GM21526 (cell line): ENCODE measurements around the gene CCNB1.
A peak's percentile ranks its signal among the peaks of the same experiment; 100 is the strongest.
"Not testable (repeated sequence)": the region's sequence is repeated elsewhere in the genome, so short reads cannot be mapped to it uniquely, and the experiment has no call there.

Experiments used
- ATAC-seq: cut with Tn5 transposase; IDR thresholded peaks from one replicate; pipeline ENCODE4 v1.9.1; 2021; ENCODE audit warnings: moderate library complexity; ENCODE audit not compliant: unreplicated experiment, low FRiP score

The CCNB1 gene

DNA sequence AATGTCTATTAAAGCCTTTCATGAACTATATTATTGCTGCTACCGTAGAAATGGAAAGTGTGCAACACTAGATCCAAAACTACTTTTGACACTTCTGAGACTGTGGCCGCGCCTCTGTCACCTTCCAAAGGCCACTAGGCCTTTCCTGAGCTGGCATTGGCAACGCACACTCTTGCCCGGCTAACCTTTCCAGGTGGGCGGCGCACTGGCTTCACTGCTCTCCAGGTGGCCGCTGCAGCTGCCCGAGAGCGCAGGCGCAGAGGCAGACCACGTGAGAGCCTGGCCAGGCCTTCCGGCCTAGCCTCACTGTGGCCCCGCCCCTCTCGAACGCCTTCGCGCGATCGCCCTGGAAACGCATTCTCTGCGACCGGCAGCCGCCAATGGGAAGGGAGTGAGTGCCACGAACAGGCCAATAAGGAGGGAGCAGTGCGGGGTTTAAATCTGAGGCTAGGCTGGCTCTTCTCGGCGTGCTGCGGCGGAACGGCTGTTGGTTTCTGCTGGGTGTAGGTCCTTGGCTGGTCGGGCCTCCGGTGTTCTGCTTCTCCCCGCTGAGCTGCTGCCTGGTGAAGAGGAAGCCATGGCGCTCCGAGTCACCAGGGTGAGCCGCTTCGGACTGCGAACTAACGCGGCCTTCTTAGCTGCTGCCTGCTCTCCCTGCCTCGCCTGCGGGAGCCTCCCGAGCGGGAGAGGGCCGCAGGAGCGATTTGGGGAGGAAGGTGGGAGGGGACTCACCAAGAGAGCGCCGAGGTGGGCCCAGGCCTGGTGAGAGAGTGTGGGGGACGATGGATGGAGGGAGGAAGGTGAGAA is at the start of gene CCNB1:
CCNB1 (plus strand) TSS at position 465 of the 807 bp plus-strand sequence; CDS start at position 578, 113 bp downstream.
- peak; percentile 97 for ATAC-seq

GRCh38 chr5:69129413-69129812 is 37.5 kb upstream of the CCNB1 start:
- ATAC-seq, result no peak

- ATAC-seq, result no peak
Observed at GRCh38 chr5:69130241-69130640, 36.7 kb upstream of the CCNB1 start.

DNA sequence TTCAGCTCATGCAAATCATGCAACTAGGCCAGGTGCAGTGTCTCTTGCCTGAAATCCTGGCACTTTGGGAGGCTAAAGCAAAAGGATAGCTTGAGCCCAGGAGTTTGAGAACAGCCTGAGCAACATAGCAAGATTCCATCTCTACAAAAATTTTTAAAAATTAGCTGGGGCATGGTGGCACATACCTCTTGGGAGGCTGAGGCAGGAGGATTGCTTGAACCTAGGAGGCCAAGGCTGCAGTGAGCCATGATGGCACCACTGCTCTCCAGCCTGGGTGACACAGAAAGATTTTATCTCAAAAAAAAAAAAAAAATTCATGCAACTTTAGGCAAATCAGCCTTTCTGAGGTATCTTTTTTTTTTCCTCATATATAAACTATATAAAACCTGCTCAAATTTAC is 35.6 kb upstream of the CCNB1 start:
- no peak for ATAC-seq

GRCh38 chr5:69134126-69134525 is 32.8 kb upstream of the CCNB1 start:
- no peak for ATAC-seq

DNA sequence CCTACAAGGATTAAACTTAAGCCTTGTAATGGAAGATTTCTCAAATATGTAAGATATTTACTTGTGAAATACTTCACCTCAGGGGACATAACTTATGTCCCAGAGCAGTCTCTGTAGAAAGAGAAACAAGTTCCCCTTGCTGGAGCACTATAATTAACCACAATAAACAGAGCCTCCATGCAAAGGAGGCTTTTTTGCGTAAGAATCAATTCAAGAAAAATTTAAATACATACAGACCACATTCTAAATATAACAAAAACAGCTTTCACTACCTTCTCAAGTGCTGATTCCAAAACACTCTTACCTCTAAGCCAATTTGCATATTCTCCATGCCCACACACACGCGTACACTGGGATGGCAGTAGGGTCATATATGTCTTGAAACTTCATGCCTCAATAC is 30.7 kb upstream of the CCNB1 start:
- peak; percentile 96 for ATAC-seq

- not testable (repeated sequence) for ATAC-seq
Observed at GRCh38 chr5:69137208-69137607, 29.7 kb upstream of the CCNB1 start.

- no peak for ATAC-seq
Observed at GRCh38 chr5:69137807-69138206, 29.1 kb upstream of the CCNB1 start.

GRCh38 chr5:69138766-69139165 is 28.2 kb upstream of the CCNB1 start:
- ATAC-seq, result no peak

GRCh38 chr5:69140239-69140638 is 26.7 kb upstream of the CCNB1 start:
- not testable (repeated sequence) for ATAC-seq

DNA sequence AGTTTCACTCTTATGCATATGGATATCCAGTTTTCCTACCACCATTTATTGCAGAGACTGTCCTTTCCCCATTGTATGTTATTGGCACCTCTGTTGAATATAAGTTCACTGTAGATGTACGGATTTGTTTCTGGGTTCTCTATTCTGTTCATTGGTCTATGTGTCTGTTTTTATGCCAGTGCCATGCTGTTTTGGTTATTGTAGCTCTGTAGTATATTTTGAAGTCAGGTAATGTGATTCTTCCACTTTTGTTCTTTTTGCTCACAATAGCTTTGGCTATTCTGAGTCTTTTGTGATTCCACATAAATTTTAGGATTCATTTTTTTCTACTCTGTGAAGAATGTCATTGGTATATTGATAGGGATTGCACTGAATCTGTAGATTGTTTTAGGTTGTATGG is 26.1 kb upstream of the CCNB1 start:
- ATAC-seq, result no peak

DNA sequence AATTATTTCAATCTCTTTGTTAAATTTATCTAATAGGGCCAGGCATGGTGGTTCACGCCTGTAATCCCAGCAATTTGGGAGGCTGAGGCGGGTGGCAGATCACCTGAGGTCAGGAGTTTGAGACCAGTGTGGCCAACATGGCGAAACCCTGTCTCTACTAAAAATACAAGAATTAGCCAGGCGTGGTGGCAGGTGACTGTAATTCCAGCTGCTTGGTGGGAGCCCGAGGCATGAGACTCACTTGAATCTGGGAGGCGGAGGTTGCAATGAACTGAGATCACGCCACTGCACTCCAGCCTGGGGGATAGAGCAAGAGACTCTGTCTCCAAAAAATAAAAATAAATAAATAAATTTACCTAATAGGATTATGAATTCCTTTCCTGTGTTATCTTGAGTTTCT is 18.4 kb upstream of the CCNB1 start:
- not testable (repeated sequence) for ATAC-seq

DNA sequence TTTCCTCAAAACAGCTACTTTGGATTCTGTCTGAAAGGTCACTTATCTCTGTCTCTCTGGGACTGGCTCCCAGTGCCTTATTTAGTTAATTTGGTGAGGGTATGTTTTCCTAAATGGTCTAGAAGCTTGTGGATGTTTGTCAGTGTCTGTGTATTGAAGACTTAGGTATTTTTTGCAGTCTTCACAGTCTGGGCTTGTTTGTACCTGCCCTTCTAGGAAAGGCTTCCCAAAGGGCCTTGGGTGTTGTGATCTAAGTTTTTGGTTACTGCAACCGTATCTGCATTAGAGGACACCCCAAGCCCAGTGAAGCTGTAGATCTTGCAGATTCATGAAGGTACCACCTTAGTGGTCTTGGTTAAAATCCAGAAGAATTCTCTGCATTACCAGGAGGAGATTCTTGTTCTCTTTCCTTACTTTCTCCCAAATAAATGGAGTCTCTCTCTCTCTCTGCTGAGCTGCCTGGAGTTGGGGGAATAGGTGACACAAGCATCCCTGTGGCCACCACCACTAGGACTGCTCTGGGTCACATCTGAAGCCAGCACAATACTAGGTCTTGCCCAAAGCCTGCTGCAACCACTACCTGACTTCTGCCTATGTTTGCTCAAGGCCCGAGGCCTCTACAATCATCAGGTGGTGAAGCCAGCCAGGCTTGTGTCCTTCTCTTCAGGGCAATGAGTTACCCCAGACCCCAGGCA is 17.8 kb upstream of the CCNB1 start:
- ATAC-seq, result no peak

DNA sequence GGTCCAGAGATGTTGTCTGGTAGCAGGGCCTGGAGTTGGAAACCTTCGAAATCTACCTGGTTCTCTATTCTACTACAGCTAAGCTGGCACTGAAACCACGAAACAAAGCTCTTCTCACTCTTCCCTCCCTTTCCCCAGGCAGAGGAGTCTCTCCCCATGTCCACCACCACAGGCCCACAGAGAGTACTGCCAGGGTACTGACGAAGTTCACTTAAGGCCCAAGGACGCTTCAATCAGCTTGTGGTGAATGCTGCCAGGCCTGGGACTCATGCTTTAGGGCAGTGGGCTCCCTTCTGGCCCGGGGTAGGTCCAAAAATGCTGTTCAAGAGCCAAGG is 17.3 kb upstream of the CCNB1 start:
- no peak for ATAC-seq

- ATAC-seq, result no peak
Observed at GRCh38 chr5:69152731-69153130, 14.2 kb upstream of the CCNB1 start.

DNA sequence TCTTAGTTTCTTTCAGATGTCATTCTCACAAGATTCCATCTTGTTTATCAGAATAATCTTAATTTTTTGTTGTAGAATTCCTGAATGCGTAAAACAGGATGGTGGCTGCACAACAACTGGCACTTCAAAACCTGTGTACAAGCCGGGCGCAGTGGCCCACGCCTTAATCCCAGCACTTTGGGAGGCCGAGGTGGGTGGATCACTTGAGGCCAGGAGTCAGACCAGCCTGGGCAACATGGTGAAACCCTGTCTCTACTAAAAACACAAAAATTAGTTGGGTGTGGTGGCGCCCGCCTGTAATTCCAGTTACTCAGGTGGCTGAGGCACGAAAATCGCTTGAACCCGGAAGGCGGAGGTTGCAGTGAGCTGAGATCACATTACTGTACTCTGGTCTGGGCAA is 10.5 kb upstream of the CCNB1 start:
- ATAC-seq, result no peak

DNA sequence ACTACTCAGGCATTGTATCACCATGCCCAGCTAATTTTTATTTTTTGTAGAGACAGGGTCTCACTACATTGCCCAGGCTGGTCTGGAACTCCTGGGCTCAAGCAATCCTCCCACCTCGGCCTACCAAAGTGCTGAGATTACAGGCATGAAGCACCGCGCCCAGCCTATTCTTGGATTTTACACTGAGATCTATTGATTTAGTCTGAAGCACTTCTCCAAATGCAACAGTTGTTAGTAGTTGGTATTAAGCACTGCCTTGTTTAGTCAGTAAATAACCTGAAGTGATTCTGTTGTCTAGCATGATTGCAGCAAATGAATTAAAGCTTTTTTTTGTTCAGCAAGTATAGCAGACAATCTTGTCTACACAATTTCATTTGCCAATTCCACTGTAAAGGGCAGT is 8.9 kb upstream of the CCNB1 start:
- no peak for ATAC-seq

DNA sequence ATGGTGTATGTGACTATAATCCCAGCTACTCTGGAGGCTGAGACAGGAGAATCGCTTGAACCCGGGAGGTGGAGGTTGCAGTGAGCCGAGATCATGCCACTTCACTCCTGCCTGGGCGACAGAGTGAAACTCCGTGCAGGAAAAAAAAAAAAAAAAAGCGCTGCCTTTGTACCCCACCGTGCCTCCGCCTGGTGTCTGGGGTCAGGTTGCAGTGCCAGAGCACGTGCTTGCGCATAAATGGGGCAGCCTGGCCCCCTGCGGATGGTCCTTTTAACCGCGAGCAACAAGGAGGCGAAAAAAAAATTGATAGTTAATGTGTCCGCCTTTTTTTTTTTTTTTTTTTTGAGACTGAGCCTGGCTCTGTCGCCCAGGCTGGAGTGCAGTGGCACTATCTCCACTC is 6.3 kb upstream of the CCNB1 start:
- no peak for ATAC-seq

GRCh38 chr5:69167493-69167855 is 524 bp downstream of the CCNB1 start:
- no peak for ATAC-seq

GRCh38 chr5:69167929-69168328 is 979 bp downstream of the CCNB1 start:
- no peak for ATAC-seq

- no peak for ATAC-seq
Observed at GRCh38 chr5:69170495-69170894, 3.5 kb downstream of the CCNB1 start.

DNA sequence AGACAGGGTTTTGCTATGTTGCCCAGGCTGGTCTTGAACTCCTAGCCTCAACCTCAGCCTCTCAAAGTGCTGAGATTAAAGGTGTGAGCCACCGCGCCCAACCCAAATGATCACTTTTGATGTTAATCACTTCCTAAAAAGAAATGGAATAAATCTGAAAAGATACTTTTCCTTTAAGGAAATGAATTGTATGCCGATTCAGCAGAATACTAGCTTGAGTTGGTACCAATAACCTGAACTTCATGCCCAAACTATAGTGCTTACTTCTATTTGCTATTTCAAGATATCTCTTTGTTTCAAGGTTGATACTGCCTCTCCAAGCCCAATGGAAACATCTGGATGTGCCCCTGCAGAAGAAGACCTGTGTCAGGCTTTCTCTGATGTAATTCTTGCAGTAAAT is 4.0 kb downstream of the CCNB1 start:
- no peak for ATAC-seq
